ENCODE data around the gene PPP2R2B.

Gene PPP2R2B

DNA sequence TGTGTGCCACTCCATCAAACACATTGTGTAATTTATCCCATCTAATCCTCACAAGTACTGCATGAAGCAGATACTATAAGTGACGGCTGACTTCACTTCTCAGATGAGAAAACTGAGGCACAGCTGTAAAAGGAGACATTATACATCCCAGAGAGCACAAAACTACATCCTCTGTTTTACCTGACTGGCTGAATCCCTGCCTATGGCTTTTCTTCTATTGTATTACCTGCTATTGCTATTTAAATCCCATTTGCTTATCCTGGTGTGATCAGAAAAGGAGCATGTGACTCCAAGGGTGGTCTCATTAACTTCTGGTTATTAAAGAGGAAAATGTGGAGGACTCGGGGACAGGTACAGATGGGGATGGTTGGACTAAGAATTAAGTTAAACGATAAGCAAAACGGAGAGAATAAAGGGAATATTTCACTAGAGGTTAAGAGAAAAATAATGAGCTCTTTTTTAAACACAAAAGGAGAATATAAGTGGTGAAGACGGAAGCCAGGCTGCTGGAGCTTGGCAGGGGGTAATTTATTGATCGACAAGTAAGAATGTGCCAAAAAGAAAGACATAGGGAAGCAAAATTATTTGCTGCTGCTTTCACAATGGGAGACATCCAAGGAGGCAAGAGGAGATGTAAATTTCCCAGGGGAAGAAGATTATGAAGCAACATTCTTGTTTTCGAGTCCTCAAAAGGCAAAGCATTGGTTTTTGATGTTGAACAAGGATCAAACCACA, 206.8 kb downstream of the PPP2R2B start:
- no peak for DNase-seq (ENCODE audit: low spot score)
- H3K4me3 ChIP-seq = no peak overlapping the region

GRCh38 chr5:146669656-146670055, 208.9 kb downstream of the PPP2R2B start:
- DNase-seq (ENCODE audit: low spot score) = no peak
- H3K4me3 ChIP-seq = no peak overlapping the region
- TF ChIP-seq CTCF (IDR thresholded peaks at IDR 0.05) = no peak

More for the DNA sequence above, 206.8 kb downstream of the PPP2R2B start:
- H3K27ac ChIP-seq = no peak overlapping the region
- TF ChIP-seq CTCF (IDR thresholded peaks at IDR 0.05) = no peak

GRCh38 chr5:146667633-146668272, 210.8 kb downstream of the PPP2R2B start:
- no peak overlapping the region for H3K4me3 ChIP-seq
- no peak for DNase-seq (ENCODE audit: low spot score)
- peak overlapping the region; percentile 59 to 85 for H3K27ac ChIP-seq
- no peak for TF ChIP-seq CTCF (IDR thresholded peaks at IDR 0.05)

More at GRCh38 chr5:146669656-146670055, 208.9 kb downstream of the PPP2R2B start:
- H3K27ac ChIP-seq = no peak overlapping the region

DNA sequence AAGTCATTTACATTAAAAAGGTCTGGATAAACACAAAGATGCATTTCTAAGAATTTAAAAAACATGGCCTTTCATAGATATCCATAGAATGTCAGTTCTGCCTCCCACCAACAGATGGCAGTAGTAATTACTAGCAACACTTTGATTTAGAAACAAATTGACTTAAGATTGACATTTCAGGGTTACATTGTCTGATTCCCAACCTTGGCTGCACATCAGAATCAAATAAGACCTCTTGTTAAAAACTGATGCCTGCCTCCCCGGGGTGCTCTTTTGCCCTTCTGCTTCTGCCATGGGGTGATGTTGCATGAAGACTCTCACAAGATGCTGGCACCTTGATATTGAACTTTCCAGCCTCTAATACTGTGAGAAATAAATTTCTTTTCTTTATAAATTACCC, 216.3 kb downstream of the PPP2R2B start:
- Histone ChIP-seq H3K27ac (no peak overlapping the region), H3K4me3 (no peak overlapping the region)
- DNase-seq (ENCODE audit: low spot score) = no peak
- peak; percentile 20 for TF ChIP-seq CTCF (IDR thresholded peaks at IDR 0.05)

- TF ChIP-seq CTCF (IDR thresholded peaks at IDR 0.05) = no peak
- Histone ChIP-seq H3K4me3 (no peak overlapping the region), H3K27ac (no peak overlapping the region)
- no peak for DNase-seq (ENCODE audit: low spot score)
These were observed 218.1 kb downstream of the PPP2R2B start for GRCh38 chr5:146660376-146660960.

GRCh38 chr5:146659961-146660360, 218.6 kb downstream of the PPP2R2B start:
- no peak for DNase-seq (ENCODE audit: low spot score)
- no peak for TF ChIP-seq CTCF (IDR thresholded peaks at IDR 0.05)
- no peak overlapping the region for H3K27ac ChIP-seq

More at GRCh38 chr5:146659961-146660360, 218.6 kb downstream of the PPP2R2B start:
- no peak overlapping the region for H3K4me3 ChIP-seq
